ENCODE results near the gene TNS3.

GRCh38 chr7:47367369-47367768 lies 214.5 kb downstream of the TNS3 start:
- TF ChIP-seq CTCF (IDR thresholded peaks at IDR 0.05; ENCODE audit: low read depth, low read length), result no peak
- no peak for TF ChIP-seq MAX (IDR thresholded peaks at IDR 0.05; ENCODE audit: low read depth, low read length)
- no peak for TF ChIP-seq MYC (IDR thresholded peaks at IDR 0.05; ENCODE audit: low read depth, low read length)
- no peak for TF ChIP-seq POLR2A (IDR thresholded peaks at IDR 0.05; ENCODE audit: extremely low read depth, insufficient read length)
